IPS DF 6.9 (cell line): ENCODE data around the gene SBNO1.

Source experiments
- DNase-seq: peaks from one replicate; pipeline ENCODE4 v3.0.0-alpha.2; 2013; ENCODE audit warnings: low read depth, low spot score
- H3K27ac ChIP-seq: one replicate; pipeline ENCODE4 v1.5.1; 2013; ENCODE audit warnings: low read length, control low read depth
- H3K27me3 ChIP-seq: 2 replicates; pipeline ENCODE4 v1.6.1; 2013; ENCODE audit warnings: mild to moderate bottlenecking, low read length; ENCODE audit not compliant: control insufficient read depth, insufficient read depth
- H3K36me3 ChIP-seq: 2 replicates; pipeline ENCODE4 v1.6.1; 2013; ENCODE audit warnings: low read length; ENCODE audit not compliant: control insufficient read depth, insufficient read depth
- H3K4me1 ChIP-seq: 2 replicates; pipeline ENCODE4 v1.6.1; 2013; ENCODE audit warnings: low read length; ENCODE audit not compliant: control insufficient read depth, insufficient read depth
- H3K4me3 ChIP-seq: 2 replicates; pipeline ENCODE4 v1.5.1; 2013; ENCODE audit warnings: mild to moderate bottlenecking, low read length
- H3K9me3 ChIP-seq: 2 replicates; pipeline ENCODE4 v1.6.1; 2013; ENCODE audit warnings: low read length, inconsistent platforms; ENCODE audit not compliant: control insufficient read depth, insufficient read depth
- WGBS: extraction: QIAGEN DNeasy Blood & Tissue Kit; methylation state at CpG from one replicate; pipeline ENCODE4 v1.1.7; 2013; ENCODE audit warnings: mixed read lengths, missing lambda C conversion rate; ENCODE audit not compliant: insufficient read length, insufficient coverage; 5-methylcytosine and 5-hydroxymethylcytosine counted together

SBNO1 gene

DNA sequence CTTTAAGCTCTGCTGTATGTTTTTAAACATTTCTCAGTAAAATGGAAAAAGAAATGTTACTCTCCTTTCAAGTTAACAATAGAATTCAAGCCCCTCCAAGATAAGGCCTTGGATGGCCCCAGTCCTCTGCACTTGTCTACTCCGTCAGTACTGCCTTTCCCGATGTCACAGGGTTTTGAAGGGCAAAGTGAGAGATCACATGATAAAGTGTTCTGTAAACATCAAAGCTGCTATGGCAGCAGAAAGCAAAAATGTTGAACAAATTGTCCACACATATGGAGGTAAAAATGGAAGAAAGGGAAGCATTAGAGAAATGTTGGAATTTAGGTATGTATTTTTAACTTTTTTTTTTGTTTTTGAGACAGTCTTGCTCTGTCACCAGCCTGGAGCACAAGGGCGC, 59.5 kb downstream of the SBNO1 start:
- no peaks in the 10 kb centered on the region for H3K9me3 ChIP-seq
- H3K4me1 ChIP-seq = no peaks in the 10 kb centered on the region
- H3K36me3 ChIP-seq = peaks cover 15% of the 10 kb centered on the region
- no peak for DNase-seq
- H3K4me3 ChIP-seq = no peak overlapping the region
- no CpG with 5 or more reads among the region's 3 CpGs for WGBS
- H3K27ac ChIP-seq = no peak overlapping the region
- H3K27me3 ChIP-seq = no peaks in the 10 kb centered on the region

DNA sequence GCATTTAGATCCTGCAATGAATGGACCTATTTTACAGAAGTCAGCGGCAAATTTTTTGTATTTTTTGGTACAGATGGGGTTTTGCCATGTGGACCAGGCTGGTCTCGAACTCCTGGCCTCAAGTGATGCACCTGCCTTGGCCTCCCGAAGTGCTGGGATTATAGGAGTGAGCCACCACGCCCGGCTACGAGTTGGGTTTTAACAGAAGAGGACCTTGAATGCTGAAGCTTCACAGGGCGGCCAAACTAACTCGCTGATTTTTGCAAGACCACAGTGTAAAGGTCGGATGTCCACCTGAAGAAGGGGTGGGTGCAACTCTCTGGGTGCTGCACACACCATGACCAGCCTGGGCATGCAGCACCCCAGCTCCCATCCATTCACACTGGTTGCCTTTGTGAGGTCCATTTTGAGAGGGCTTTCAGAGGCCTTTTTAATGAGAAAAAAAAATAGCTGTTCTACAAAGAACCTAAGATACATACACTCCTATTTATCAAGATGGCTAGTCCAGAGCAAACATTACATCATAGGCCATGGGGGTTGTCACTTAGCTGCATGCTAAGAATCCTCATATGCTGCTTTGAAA, 71.4 kb downstream of the SBNO1 start:
- Histone ChIP-seq H3K9me3 (no peaks in the 10 kb centered on the region), H3K27ac (no peak overlapping the region), H3K4me3 (no peak overlapping the region), H3K36me3 (peaks cover 16% of the 10 kb centered on the region; the same call in 1 of the 2 replicates), H3K27me3 (no peaks in the 10 kb centered on the region; the same call in 1 of the 2 replicates), H3K4me1 (no peaks in the 10 kb centered on the region)
- no peak for DNase-seq
- no CpG with 5 or more reads among the region's 9 CpGs for WGBS

GRCh38 chr12:123289911-123290310, 74.7 kb downstream of the SBNO1 start:
- no CpG with 5 or more reads among the region's 11 CpGs for WGBS
- Histone ChIP-seq H3K36me3 (peaks cover 7% of the 10 kb centered on the region; the same call in 1 of the 2 replicates), H3K4me3 (no peak overlapping the region), H3K27ac (no peak overlapping the region), H3K9me3 (no peaks in the 10 kb centered on the region), H3K27me3 (no peaks in the 10 kb centered on the region), H3K4me1 (peaks cover 2% of the 10 kb centered on the region; the same call in 1 of the 2 replicates)
- DNase-seq = no peak

DNA sequence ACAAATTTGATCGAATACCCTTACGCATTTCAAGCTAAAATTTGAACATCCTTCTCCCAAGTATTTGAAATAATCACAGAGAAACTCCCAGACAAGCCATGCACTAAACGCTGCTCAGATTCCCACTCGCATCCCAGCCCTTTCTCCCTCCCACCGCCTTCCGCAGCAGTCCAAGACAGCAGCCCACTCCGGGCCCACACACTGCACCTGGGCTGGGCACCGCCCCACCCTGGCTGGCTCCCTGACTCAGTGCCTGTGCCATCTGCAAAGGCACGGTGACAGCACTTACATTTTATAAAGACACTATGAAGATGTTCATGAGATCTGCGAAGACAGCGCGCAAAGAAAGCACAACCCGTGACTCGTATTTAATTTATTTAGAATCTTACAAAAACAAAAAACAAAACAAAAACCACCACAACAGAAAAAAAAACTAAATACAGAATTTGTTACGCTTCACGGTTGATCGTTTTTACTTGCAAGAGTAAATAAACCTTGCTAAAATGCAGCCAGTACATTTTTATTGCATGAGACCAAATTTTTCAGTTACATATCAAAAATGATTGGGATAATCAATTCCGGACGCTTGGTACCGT, 75.8 kb downstream of the SBNO1 start:
- Histone ChIP-seq H3K27ac (no peak overlapping the region), H3K4me1 (peaks cover 2% of the 10 kb centered on the region; the same call in 1 of the 2 replicates), H3K9me3 (no peaks in the 10 kb centered on the region), H3K4me3 (no peak overlapping the region), H3K27me3 (no peaks in the 10 kb centered on the region), H3K36me3 (peaks cover 6% of the 10 kb centered on the region; the same call in 1 of the 2 replicates)
- WGBS = 100% methylated on average over 1 of the region's 20 CpGs
- no peak for DNase-seq

- Histone ChIP-seq H3K27ac (no peak overlapping the region), H3K4me1 (peaks cover 2% of the 10 kb centered on the region; the same call in 1 of the 2 replicates), H3K9me3 (no peaks in the 10 kb centered on the region), H3K4me3 (no peak overlapping the region), H3K36me3 (peaks cover 2% of the 10 kb centered on the region; the same call in 1 of the 2 replicates), H3K27me3 (no peaks in the 10 kb centered on the region)
- no peak for DNase-seq
- WGBS = no CpG with 5 or more reads among the region's 9 CpGs
Measured at GRCh38 chr12:123286652-123287373, 77.8 kb downstream of the SBNO1 start.

DNA sequence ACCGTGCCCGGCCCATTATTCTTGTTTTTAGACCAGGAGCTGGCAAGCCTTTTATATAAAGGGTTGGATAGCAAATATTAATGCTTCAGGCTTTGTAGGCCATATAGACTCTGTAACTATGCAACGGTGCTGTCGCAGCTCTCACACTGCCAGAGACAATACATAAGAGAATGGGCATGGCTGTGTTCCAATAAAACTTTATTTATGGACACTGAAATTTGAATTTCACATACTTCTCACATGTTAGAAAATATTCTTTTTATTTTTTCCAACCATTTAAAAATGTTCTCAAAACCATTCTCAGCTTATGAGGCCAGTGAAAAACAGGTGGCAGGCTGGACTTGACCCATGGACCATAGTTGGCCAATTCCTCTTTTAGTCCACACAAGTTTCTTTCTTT, 80.0 kb downstream of the SBNO1 start:
- WGBS = no CpG with 5 or more reads among the region's 4 CpGs
- H3K9me3 ChIP-seq = no peaks in the 10 kb centered on the region

GRCh38 chr12:123283461-123283860, 81.2 kb downstream of the SBNO1 start:
- DNase-seq = no peak
- Histone ChIP-seq H3K4me1 (peaks cover 2% of the 10 kb centered on the region; the same call in 1 of the 2 replicates), H3K27ac (no peak overlapping the region), H3K36me3 (no peaks in the 10 kb centered on the region), H3K9me3 (no peaks in the 10 kb centered on the region), H3K27me3 (no peaks in the 10 kb centered on the region), H3K4me3 (no peak overlapping the region)
- no CpG with 5 or more reads among the region's 8 CpGs for WGBS

More for the DNA sequence above, 80.0 kb downstream of the SBNO1 start:
- no peak for DNase-seq
- no peak overlapping the region for H3K27ac ChIP-seq
- 0 out of 2 replicates have a peak, but pooled peaks cover 2% of the 10 kb centered on the region for H3K36me3 ChIP-seq
- H3K27me3 ChIP-seq = no peaks in the 10 kb centered on the region
- H3K4me1 ChIP-seq = peaks cover 2% of the 10 kb centered on the region; the same call in 1 of the 2 replicates
- no peak overlapping the region for H3K4me3 ChIP-seq

DNA sequence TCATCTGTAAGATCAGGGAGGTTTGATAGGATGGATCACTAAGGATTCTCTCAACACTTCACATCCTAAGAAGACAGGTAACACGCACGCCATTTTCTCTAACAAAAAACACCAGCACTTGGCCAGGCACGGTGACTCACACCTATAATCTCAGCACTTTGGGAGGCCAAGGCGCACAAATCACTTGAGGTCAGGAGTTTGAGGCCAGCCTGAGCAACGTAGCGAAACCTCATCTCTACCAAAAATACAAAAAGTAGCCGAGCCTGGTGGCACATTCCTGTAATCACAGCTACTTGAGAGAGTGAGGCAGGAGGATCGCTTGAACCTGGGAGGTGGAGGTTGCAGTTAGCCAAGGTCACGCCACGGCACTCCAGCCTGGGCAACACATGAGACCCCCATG, 82.5 kb downstream of the SBNO1 start:
- Histone ChIP-seq H3K27me3 (no peaks in the 10 kb centered on the region), H3K36me3 (no peaks in the 10 kb centered on the region), H3K4me1 (peaks cover 2% of the 10 kb centered on the region; the same call in 1 of the 2 replicates), H3K9me3 (no peaks in the 10 kb centered on the region), H3K4me3 (no peak overlapping the region), H3K27ac (no peak overlapping the region)
- WGBS = no CpG with 5 or more reads among the region's 10 CpGs
- DNase-seq = no peak

DNA sequence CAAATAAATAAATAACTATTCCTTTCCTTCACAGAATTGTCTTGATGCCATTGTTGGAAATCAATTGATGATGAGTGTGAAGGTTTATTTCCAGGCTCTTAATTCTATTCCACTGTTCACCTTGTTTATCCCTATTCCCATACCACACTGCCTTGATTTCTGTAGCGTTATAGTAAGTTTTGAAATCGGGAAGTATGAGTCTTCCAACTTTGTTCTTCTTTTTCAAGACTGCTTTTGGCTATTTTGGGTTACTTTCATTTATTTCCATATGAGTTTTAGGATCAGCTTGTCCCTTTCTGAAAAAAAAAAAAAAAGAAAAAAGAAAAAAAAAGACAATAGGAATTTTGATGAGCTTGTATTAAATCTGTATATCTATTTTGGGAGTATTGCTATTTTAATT, 83.7 kb downstream of the SBNO1 start:
- H3K4me3 ChIP-seq = no peak overlapping the region
- WGBS = no CpG with 5 or more reads among the region's 2 CpGs
- no peaks in the 10 kb centered on the region for H3K4me1 ChIP-seq
- DNase-seq = no peak
- no peak overlapping the region for H3K27ac ChIP-seq
- no peaks in the 10 kb centered on the region for H3K27me3 ChIP-seq
- no peaks in the 10 kb centered on the region for H3K9me3 ChIP-seq
- no peaks in the 10 kb centered on the region for H3K36me3 ChIP-seq

- WGBS = no CpG with 5 or more reads among the region's 2 CpGs
- no peaks in the 10 kb centered on the region for H3K9me3 ChIP-seq
- no peaks in the 10 kb centered on the region for H3K4me1 ChIP-seq
- no peak overlapping the region for H3K27ac ChIP-seq
- H3K4me3 ChIP-seq = no peak overlapping the region
- no peak for DNase-seq
- no peaks in the 10 kb centered on the region for H3K27me3 ChIP-seq
- no peaks in the 10 kb centered on the region for H3K36me3 ChIP-seq
Measured at GRCh38 chr12:123278101-123278627, 86.5 kb downstream of the SBNO1 start.
